ENCODE measurements around the gene C1R.
"Not testable (repeated sequence)": the region's sequence is repeated elsewhere in the genome, so short reads cannot be mapped to it uniquely, and the experiment has no call there.

The C1R gene

GRCh38 chr12:7065073-7065623, 27.1 kb downstream of the C1R start:
- no peak for DNase-seq

DNA sequence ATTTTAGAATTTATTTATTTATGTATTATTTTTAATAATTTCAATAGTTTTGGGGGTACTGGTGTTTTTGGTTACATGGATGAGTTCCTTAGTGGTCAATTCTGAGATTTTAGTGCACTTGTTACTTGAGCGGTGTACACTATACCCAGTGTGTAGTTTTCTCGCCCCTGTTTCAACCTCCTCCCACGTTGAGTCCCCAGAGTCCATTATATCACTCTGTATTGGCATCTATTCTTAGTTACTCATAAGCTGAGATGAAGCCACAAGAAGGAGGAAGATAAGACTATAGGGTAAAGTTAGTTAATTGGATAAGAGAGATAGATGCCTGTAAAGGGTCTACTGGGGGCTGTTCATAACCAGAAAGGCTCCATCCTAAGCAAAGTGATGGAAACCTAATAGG, 27.7 kb downstream of the C1R start:
- no peak for DNase-seq

DNA sequence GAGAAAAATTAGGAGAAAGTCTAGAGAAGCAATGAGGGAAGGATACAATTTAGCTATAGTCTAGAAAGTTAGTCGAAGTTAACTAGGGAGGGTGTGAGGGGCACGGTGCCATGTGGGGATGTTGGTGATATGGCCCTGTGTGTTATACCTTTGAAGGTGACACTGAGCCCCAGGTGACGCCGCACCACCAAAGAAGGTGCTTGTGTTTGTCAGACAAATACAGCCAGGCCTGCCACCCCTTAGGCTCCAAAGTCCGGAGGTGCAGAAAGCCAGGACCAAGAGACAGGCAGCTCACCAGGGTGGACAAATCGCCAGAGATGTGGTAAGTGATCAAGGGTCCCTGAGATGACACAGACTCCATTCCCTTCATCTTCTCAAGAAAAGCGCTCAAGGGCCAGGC, 30.6 kb downstream of the C1R start:
- DNase-seq = no peak

GRCh38 chr12:7061138-7061537, 31.1 kb downstream of the C1R start:
- DNase-seq = no peak

DNA sequence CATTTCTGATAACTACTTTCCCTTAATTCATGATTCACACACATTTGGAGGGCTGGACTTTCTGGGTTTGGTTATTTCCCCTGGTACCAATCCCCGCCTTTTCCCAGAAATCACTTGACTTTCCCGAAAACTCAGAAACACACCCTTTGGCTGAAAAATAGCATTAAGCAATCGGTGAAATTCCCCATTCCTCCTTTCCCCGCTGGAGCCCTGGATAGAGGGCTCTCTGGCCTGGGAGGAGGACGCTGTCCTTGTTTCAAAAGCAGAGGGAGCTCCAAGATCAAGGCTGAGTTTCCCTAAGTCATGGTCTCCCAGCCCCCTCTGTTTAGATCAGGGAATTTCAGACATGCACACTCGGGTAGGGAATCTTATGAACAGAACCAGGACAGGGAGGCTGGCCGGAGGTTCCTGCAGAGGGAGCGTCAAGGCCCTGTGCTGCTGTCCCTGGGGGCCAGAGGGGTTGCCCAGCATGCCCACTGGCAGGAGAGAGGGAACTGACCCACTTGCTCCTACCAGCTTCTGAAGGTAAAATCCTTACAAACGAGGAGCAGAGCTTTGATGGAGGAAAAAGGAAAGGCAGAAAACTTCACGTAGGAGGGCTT, 31.8 kb downstream of the C1R start, which contains the start of gene C1S:
Gene C1S, plus strand, starts transcription at position 366 of the 602 bp plus-strand sequence. CDS start 1,195 bp downstream, outside the sequence.
- DNase-seq = no peak

GRCh38 chr12:7059780-7060179, 32.5 kb downstream of the C1R start:
- DNase-seq = no peak

DNA sequence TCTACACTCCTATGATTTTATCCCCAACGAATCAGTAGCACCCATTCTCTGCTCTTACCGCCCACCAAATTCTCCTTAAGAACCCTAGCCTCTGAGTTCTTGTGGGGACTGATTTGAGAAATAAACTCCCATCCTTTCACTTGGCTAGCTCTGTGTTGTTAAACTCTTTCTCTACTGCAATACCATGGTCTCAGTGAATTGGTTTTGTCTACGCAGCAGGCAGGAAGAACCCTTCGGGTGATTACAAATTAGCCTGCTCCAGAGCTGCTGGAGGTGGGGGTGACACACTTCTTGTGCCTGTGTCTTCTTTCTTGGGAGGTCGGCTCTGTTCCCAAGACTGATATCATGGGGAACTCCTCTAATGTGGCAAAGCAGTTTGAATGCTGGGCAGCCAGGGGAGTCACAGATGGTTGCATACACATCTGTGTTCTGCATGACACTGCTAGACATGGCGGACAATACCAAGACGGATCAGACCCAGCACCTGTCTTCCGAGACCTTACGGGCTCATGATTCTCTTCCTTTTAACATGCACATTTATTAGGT, 33.3 kb downstream of the C1R start:
- no peak for DNase-seq

GRCh38 chr12:7058163-7058845, 33.9 kb downstream of the C1R start:
- no peak for DNase-seq

DNA sequence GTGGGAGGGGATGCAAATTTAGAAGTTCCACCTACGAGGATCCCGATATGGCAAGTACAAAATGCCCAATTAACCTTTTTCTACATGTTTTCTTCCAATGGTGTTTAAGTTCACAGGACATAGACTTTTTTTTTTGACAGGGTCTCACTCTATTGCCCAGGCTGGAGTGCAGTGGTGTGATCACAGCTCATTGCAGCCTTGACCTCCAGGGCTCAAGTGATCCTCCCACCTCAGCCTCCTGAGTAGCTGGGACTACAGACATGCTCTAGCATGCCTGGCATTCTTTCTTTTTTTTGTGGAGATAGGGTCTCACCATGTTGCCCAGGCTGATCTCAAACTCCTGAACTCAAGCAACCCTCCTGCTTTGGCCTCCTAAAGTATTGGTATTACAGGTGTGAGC, 36.5 kb downstream of the C1R start:
- DNase-seq = not testable (repeated sequence)

DNA sequence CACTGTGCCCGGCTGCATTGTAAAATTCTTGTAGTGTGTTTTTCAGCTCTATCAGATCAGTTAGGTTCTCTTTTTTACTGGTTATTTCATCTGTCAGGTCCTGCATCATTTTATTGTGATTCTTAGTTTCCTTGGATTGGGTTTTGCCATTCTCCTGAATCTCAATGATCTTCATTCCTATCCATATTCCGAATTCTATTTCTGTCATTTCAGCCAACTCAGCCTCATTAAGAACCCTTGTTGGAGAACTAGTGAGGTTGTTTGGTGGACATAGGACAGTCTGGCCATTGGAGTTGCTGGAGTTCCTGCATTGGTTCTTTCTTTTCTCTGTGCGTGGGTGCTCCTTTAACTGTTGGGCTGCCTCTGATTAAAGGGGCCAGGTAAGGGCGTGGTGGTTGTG, 37.3 kb downstream of the C1R start:
- no peak for DNase-seq

- DNase-seq = not testable (repeated sequence)
Observed at GRCh38 chr12:7049973-7050372, 42.3 kb downstream of the C1R start.

DNA sequence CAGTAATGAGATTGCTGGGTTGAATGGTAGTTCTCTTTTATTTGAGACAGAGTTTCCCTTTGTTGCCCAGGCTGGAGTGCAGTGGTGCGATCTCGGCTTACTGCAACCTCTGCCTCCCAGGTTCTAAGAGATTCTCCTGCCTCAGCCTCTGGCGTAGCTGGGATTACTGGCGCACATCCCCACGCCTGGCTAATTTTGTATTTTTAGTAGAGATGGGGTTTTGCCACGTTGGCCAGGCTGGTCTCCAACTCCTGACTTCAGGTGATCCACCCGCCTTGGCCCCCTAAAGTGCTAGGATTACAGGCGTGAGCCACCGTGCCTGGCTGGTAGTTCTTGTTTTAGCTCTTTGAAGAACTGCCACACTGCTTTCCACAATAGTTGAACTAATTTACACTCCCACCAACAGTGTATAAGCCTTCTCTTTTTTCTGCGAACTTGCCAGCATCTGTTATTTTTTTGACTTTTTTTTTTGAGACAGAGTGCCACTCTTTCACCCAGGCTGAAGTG, 42.7 kb downstream of the C1R start:
- not testable (repeated sequence) for DNase-seq

GRCh38 chr12:7047306-7047705, 44.9 kb downstream of the C1R start:
- DNase-seq = no peak

GRCh38 chr12:7046383-7047105, 45.7 kb downstream of the C1R start:
- no peak for DNase-seq

DNA sequence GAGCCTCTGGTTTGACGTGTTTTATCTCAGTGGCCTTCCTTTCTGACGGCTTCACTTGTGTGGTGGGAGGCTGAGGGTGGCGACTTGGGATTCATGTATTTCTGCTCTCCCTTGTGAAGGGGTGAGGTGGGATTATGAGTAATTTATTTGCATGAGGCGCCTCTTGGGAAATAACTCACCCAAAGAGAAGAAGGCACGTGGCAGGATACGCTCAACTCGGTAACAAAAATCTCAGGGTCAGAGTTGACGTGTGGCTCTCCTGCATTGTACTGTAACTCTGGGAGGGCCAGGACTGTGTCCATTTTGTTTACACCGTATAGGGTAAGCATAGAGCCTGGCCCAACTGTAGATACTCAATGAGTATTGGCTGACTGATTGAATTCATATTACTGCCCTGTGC, 46.3 kb downstream of the C1R start:
- no peak for DNase-seq

DNA sequence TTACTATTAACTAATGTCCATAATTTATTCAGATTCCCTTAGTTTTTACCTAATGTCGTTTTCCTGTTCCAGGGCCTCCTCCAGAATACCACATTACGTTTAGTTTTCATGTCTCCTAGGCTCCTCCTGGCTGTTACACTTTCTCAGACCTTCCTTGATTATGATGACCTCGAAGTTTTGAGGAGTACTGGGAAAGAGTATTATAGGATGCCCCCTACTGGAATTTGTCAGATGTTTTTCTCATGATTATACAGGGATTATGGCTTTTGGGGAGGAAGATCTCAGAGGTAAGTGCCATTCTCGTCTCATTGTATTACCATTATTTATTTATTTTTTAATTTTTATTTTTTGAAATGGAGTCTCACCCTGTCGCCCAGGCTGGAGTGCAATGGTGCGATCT, 49.4 kb downstream of the C1R start:
- DNase-seq = no peak

GRCh38 chr12:7039403-7039802, 52.8 kb downstream of the C1R start:
- DNase-seq = no peak

DNA sequence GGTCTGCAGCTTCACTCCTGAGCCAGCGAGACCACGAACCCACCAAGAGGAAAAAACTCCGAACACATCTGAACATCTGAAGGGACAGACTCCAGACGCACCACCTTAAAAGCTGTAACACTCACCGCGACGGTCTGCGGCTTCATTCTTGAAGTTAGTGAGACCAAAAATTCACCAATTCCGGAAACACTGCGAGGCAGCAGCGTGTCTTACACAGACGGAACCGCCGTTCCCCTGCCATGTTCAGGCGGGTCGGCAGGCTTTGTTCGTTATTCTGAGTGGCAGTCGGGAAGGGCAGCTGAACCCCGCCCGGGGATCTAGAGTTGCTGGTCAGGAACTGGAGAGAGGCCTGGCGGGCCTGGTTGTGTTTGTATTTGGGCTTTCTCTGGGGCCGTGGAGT, 53.7 kb downstream of the C1R start:
- DNase-seq = no peak

DNA sequence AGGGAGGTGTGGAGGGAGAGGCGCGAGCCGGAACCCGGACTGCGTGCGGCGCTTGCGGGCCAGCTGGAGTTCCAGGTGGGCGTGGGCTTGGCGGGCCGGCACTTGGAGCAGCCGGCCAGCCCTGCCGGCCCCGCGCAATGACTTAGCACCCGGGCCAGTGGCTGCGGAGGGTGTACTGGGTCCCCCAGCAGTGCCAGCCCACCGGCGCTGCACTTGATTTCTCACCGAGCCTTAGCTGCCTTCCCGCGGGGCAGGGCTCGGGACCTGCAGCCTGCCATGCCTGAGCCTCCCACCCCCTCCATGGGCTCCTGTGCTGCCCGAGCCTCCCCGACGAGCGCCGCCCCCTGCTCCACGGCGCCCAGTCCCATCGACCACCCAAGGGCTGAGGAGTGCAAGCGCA, 54.8 kb downstream of the C1R start:
- not testable (repeated sequence) for DNase-seq

DNA sequence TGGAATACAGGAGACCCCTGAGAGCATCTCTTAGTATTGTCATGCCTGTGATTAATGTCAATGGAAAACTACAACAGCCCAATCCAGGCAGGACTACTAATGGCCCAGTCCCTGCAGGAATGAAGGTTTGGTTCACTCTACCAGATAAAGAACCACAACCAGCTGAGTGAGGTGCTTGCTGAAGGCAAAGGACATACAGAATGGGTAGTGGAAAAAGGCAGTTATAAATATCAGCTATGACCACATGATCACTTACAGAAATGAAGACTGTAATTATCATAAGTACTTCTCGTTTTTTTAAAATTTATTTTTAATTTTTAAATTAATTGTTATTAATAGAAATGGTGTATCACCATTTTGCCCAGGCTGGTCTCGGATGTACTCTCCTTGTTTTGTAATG, 56.8 kb downstream of the C1R start:
- no peak for DNase-seq

- no peak for DNase-seq
Observed at GRCh38 chr12:7034464-7034863, 57.8 kb downstream of the C1R start.

GRCh38 chr12:7032990-7033389, 59.3 kb downstream of the C1R start:
- no peak for DNase-seq

GRCh38 chr12:7031306-7031705, 60.9 kb downstream of the C1R start:
- DNase-seq = no peak

Data from activated gamma-delta T cell (primary cell).